ENCODE data around the gene PGM2L1.

- no peak for TF ChIP-seq CTCF (IDR thresholded peaks at IDR 0.05; ENCODE audit: low read depth, low read length, missing input control)
- no peak for TF ChIP-seq ZBTB33 (IDR thresholded peaks at IDR 0.05)
- no peak for TF ChIP-seq SP1 (IDR thresholded peaks at IDR 0.05)
- TF ChIP-seq MAX (IDR thresholded peaks at IDR 0.05), result no peak
- no peak for TF ChIP-seq HNF4A (conservative IDR thresholded peaks at IDR 0.05)
- no peak for TF ChIP-seq REST (IDR thresholded peaks at IDR 0.05)
- no peak for TF ChIP-seq RAD21 (IDR thresholded peaks at IDR 0.05)
Observed at GRCh38 chr11:74354036-74354435, 44.2 kb downstream of the PGM2L1 start.

Data from liver (tissue), 3 donors.